Lower leg skin (tissue), 4 donors: Measurements from ENCODE around the gene GPHA2. TPM values are rescaled to one million over a fixed set of nuclear protein-coding genes. Genes with fewer than 3 reads are reported as not detected.

Experiments
- DNase-seq, 2 donors: peaks; one replicate each; pipeline ENCODE4 v3.0.0-alpha.2; 2019; ENCODE audit warnings: low spot score in 2 of 2
- H3K4me3 ChIP-seq: fragments of 200-600 bp; sonication (generic); 2 replicates; pipeline ENCODE4 v1.5.1; 2017; ENCODE audit warnings: mild to moderate bottlenecking, low read depth; ENCODE audit not compliant: poor library complexity, severe bottlenecking
- POLR2A ChIP-seq, 2 donors: fragments of 450-650 bp; IDR thresholded peaks; one replicate each; pipeline ENCODE4 v1.6.1; 2016 to 2017; ENCODE audit warnings: antibody characterized with exemption in 2 of 2, mild to moderate bottlenecking in 1 of 2, moderate library complexity in 1 of 2
- WGBS, 2 donors: methylation state at CpG; one replicate each; pipeline ENCODE4 v1.1.5; 2018; 5-methylcytosine and 5-hydroxymethylcytosine counted together
- intact Hi-C: fragments of 100-400 bp; cut with DNase I; formaldehyde crosslinking; loops from one replicate; pipeline ENCODE4 v1.15.0; 2023; ENCODE audit warnings: low total_unique reads
- total RNA-seq, 4 donors: library from RNA; depleted of rRNA; stranded (reverse); fragments of >200 nt; gene quantifications; one replicate each; pipeline ENCODE4 v1.1.0, GENCODE V29; 2016
- TF ChIP-seq, protein P1 (sequence below), 3 donors: fragments of 450-650 bp; IDR thresholded peaks; one replicate each; pipeline ENCODE4 v1.5.1; 2016; ENCODE audit warnings: antibody characterized with exemption in 3 of 3, mild to moderate bottlenecking in 3 of 3, moderate library complexity in 2 of 3

Gene GPHA2
- total RNA-seq, 4 donors from 2014 or later, result not detected

DNA sequence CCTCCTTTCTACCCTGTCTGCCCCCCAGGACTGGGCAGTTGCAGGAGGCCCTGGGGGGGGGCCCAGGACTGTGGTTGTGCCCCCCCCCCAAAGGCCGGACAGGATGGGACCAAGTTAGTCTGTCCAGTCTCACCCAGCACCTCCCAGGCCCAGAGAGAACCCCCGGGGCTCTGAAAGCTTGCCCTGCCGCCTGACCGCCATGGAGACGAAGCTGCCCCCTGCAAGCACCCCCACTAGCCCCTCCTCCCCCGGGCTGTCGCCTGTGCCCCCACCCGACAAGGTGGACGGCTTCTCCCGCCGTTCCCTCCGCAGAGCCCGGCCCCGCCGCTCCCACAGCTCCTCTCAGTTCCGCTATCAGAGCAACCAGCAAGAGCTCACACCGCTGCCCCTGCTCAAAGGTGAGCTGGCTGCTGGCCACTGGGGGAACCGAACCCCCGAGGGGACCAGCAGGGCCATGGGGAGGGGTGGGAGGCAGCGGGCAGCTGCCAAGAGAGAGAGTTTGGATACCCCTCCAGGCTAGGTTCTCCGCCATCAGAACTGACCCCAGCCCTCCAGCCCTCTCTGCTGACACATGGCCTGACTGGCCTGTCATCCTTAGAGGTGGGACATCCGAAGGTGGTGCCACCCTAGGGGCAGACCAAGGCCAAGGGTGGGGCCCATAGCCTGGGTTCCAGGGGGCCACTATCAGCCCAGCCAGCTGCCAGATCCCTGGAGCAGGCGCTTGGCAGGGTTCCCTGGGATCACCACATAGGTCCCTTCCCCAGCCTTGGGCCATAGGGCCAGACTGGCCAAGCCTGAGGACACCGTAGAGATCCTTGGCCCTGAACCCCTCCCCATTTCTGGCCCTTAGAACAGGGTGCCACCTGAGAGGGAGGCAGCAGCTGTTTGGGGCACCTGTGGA, 9.9 kb downstream of the GPHA2 start:
- no peak for TF ChIP-seq POLR2A (IDR thresholded peaks at IDR 0.05)
- TF ChIP-seq, protein P1, sequence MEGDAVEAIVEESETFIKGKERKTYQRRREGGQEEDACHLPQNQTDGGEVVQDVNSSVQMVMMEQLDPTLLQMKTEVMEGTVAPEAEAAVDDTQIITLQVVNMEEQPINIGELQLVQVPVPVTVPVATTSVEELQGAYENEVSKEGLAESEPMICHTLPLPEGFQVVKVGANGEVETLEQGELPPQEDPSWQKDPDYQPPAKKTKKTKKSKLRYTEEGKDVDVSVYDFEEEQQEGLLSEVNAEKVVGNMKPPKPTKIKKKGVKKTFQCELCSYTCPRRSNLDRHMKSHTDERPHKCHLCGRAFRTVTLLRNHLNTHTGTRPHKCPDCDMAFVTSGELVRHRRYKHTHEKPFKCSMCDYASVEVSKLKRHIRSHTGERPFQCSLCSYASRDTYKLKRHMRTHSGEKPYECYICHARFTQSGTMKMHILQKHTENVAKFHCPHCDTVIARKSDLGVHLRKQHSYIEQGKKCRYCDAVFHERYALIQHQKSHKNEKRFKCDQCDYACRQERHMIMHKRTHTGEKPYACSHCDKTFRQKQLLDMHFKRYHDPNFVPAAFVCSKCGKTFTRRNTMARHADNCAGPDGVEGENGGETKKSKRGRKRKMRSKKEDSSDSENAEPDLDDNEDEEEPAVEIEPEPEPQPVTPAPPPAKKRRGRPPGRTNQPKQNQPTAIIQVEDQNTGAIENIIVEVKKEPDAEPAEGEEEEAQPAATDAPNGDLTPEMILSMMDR (IDR thresholded peaks at IDR 0.05), result no peak
- 66 to 76% methylated on average over 20 to 21 of the region's 24 CpGs for WGBS, 2 donors
- no peak for DNase-seq
- H3K4me3 ChIP-seq, result no peak overlapping the region
- intact Hi-C loops, result no loop called here

DNA sequence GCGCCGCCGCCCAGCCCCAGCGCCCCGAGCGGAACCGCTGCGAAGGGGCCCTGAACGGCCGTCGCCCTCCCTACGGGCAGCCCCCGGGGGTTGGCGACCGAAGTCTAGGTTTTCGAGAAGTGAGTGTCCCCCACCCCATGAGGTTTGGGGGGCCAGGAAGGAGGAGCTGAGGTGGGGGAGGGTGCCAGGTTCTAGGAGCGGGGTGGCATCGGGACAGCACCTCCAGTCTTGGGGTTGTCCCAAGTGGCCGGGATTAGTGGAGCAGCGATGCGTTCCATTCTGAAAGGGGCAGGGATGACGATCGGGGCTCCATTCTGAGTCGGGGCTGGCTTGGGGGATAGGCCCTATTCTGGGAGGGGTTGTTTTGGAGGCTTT, 10.8 kb downstream of the GPHA2 start:
- no peak for DNase-seq
- intact Hi-C loops, result no loop called here
- TF ChIP-seq, protein P1 (IDR thresholded peaks at IDR 0.05), result no peak
- TF ChIP-seq POLR2A (IDR thresholded peaks at IDR 0.05), result no peak
- WGBS, 2 donors, result 0 to 8% methylated on average over 8 to 17 of the region's 24 CpGs
- H3K4me3 ChIP-seq, result peak overlapping the region; percentile 82

DNA sequence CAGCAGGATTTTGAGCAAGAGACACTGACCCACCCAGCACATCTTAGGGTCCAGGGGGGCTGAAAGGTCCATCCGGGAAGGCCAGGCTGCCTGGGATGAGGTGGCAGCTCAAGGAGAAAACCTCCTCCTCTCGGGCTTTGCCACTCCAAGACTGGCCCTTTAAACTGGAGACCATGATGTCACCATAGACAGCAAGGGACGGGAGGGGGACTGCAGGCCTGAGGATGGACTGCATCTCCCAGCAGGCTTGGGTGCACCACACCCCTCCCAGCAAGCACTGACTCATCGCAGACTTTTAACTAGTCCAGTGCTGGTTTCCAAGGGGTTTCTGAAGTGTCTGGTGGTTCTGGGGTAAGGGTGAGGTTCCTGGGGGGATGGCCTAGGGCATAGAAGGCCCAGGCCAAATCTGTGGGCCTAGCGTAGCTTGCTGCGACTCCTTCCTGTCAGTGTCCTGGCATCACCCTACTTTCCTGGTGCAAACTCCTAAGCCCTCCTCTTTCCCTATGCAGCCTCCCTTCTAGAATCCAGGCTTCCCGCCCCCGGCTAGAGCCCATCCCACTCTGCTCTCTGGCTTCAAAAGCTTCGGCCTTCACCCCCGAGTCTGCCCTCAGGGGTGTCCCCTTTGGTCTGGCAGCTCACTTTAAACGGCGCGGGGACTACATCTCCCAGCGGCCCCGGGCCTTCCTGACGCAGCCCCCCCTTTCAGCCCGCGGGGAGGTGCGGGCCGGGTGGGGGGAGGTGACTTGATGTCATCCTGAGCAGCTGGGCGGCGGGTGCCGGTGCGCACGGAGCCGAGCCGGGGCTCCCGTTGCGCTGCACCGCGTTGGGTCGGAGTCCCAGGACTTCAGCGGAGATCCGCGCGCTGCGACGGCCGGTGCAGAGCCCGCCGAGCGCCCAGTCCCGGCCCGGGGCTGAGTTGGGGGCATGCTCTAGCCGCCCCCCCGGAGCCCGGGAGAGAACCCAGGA, 11.5 kb downstream of the GPHA2 start, which contains the start of gene PPP2R5B:
Gene PPP2R5B (plus strand): TSS at position 746 of the 966 bp plus-strand sequence. CDS start 1,046 bp downstream, outside the sequence.
- WGBS, 2 donors, result 1% methylated on average over 31 to 35 of the region's 47 CpGs
- peak; percentile 92 to 99 for DNase-seq
- peak within 1 kb of the TSS; percentile 82 for H3K4me3 ChIP-seq
- intact Hi-C loops, result no loop called here
- TF ChIP-seq POLR2A (IDR thresholded peaks at IDR 0.05), result no peak
- TF ChIP-seq, protein P1 (IDR thresholded peaks at IDR 0.05), result no peak

DNA sequence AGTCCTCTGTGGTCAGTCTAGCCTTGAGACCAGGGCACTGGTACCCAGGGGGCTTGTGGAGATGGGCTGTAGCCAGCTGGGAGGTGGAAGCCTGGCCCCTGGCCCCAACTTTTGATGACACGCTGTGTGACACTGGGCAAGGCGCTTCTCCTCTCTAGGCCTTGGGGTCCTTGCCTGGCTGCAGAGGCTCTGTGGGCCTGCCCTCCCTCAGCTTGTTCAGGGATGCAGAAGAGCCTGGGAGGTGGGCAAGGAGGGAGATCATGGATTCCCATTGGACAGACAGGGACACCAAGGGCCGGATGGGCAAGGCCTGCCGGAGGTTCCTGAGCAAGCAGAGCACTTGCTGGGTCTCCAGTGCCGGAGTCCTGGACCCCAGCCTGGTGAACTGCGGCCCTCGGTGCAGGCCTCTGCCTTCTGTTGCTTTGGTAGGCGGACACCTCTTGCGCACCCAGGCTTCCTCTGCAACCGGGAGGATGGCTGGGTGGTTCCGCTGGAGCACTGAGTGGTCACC, 12.5 kb downstream of the GPHA2 start:
- no peak for DNase-seq
- H3K4me3 ChIP-seq, result no peak overlapping the region
- WGBS, 2 donors, result 87 to 89% methylated on average over 11 of the region's 11 CpGs
- no peak for TF ChIP-seq POLR2A (IDR thresholded peaks at IDR 0.05)
- TF ChIP-seq, protein P1 (IDR thresholded peaks at IDR 0.05), result no peak
- intact Hi-C loops, result no loop called here

DNA sequence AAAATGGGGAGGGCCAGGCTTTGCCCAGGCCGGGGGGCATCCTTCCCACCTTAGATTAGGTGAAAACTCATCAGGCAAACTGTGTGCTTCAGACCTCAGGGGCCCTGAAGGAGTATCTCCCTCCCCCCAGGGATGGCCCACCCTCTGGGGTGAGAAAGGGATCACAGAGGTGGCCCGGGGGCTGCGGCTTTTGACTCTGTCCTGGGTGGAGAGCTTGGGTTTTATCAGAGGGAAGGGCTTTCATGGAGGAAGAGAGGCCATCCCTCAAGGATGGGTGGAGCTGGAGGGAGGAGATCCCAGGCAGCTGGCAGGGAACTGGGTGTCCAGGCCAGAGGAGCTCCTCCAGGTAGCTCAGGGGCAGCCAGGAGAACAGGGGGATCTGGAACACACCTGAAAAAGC, 14.3 kb downstream of the GPHA2 start:
- no peak for TF ChIP-seq POLR2A (IDR thresholded peaks at IDR 0.05)
- TF ChIP-seq, protein P1 (IDR thresholded peaks at IDR 0.05), result no peak
- WGBS, 2 donors, result 84 to 87% methylated on average over 2 of the region's 3 CpGs
- DNase-seq, result no peak
- intact Hi-C loops, result no loop called here
- no peak overlapping the region for H3K4me3 ChIP-seq
